G401 (cell line): Measurements from ENCODE around the gene PLCD4. TPM values are rescaled to one million over a fixed set of nuclear protein-coding genes. Genes with fewer than 3 reads are reported as not detected.

Source experiments
- DNase-seq: peaks from one replicate; pipeline ENCODE4 v3.0.0-alpha.2; 2015; ENCODE audit warnings: low spot score
- in situ Hi-C: cut with HindIII; loops from 2 replicates; pipeline ENCODE4 v1.10.0; 2016; ENCODE audit warnings: low sequenced_read_pairs, mixed read lengths
- total RNA-seq: library from RNA; depleted of rRNA; stranded (reverse); fragments of >200 nt; shearing (Covaris generic); gene quantifications from 2 replicates; pipeline ENCODE4 v1.2.3, GENCODE V29; 2014; rRNA removed

Gene PLCD4
- 1.2 and 1.3 TPM in 2 replicates for total RNA-seq

- in situ Hi-C loops = no loop called here
- peak; percentile 21 for DNase-seq
Measured at GRCh38 chr2:218607436-218608115, at the start of gene PLCD4. PLCD4 (plus strand) TSS chr2:218607899; CDS start chr2:218615740, 7,841 bp downstream.

DNA sequence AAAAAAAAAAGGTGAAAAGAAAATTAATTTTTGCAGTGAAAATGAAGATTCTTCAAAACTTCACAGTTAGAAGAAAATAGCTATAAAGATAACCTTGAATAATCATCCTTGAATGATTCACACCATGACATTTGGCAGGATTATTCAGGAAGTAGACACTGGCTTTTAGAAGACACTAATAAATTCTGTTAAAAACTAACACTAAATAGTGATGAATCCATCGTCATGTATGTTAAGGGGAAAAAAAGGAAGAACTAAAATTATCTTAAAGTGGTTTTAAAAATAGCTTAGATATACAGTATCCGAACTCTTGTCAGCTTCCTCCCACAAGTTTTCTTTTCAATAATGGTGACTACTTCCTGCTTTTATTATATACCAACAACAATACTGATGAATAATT, 49.8 kb upstream of the PLCD4 start:
- in situ Hi-C loops = no loop called here
- no peak for DNase-seq

DNA sequence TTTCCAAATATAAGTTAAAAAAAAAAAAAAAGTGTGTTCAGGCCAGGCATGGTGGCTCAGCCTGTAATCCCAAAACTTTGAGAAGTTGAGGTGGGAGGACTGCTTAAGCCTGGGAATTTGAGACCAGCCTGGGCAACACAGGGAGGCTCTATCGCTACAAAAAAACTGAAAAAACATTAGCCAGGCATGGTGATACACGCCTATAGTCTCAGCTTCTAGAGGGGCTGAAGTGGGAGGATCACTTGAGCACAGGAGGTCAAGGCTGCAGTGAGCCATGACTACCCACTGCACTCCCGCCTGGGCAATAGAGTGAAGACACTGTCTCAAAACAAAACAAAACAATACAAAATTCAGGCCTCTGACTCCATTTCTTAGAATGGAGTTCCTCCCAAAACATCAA, 48.7 kb upstream of the PLCD4 start:
- DNase-seq = no peak
- in situ Hi-C loops = no loop called here

- no peak for DNase-seq
- in situ Hi-C loops = no loop called here
Measured at GRCh38 chr2:218564056-218564455, 43.6 kb upstream of the PLCD4 start.

DNA sequence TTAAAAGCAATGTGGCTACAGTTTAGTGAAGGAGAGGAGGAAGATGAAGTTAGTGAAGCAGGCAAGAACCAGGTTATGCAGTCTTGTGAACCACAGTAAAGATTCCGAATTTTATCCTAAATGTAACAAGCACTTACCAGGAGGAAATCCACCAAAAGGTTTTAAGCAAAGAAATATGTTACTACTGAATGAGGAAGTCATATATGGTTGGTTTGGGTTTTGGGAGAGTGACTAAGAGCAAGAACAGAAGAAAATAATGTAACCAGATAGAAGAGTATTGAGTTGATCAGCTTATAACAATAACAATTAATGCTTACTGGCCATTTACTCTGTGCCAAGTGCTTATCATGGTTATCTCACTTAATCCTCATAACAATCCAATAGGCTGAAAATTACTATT, 41.4 kb upstream of the PLCD4 start:
- DNase-seq = no peak
- in situ Hi-C loops = no loop called here

DNA sequence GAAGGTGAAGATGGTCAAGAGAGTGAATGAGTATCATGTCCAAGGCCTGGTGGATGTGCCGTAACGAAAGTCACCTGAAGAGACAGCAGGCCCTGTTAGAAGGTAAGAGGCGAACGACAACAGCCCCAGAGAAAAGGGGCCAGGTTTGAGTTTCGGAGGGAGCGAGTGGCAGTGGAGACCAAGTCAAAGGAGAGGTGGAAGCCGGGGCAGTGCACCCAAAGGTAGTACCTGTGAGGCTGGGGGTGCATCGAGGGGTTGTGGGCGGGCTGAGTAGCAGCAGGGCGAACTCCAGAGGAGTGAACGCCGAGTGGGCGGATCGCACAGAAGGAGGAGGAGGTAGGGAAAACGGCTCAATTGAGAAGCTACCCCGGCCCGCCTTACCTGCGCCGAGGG, 39.9 kb upstream of the PLCD4 start:
- DNase-seq = no peak
- in situ Hi-C loops = no loop called here

DNA sequence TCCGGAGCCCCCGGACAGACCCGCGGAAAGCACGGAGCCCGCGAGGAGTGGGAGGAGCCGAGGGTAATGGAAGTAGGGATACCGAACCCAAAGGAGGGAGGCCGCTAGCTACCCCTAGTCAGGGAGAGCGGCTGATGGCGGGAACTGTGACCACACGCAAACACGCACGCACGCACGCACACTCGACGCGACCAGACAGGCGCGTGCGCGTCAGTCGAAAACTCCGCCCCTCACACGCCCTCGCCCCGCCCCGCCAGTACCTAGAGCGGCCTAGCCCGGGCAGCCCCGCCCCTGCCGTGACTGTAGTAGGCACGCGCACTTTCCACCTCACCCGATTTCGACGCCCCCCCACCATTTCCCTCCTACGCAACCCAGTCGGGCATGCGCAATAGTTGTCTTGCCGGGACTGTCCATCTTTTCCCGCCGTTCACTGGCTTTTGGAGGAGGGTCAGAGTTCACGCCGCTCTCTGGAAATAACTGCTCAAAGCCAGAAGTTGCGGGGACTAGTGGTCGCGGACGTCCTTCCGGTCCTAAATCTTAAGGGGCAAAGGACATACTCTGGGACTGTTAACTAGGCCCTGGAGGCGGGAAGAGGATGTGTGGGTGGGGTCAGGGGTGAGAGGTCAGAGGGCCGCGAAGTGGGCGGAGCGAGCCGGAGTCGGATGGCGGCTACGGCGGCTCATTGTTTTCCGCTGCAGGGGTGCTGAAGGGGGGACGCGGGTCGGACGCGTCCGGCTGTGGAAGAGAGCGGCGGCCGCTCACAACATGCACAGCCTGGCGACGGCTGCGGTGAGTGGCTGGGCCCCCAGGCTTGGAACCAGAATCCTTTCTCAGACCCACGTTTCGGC, 39.3 kb upstream of the PLCD4 start, which contains the start of the genes CNOT9 and USP37:
Gene CNOT9 (plus strand): TSS at position 650 of the 848 bp plus-strand sequence. CDS start 116 bp downstream, at position 766.
Gene USP37 (minus strand): TSS at position 162 of the 848 bp plus-strand sequence. CDS start 9,698 bp downstream, outside the sequence.
- in situ Hi-C loops = no loop called here
- DNase-seq = peak; percentile 99

- in situ Hi-C loops = no loop called here
- DNase-seq = peak; percentile 27
Measured at GRCh38 chr2:218569038-218569431, 38.7 kb upstream of the PLCD4 start.

DNA sequence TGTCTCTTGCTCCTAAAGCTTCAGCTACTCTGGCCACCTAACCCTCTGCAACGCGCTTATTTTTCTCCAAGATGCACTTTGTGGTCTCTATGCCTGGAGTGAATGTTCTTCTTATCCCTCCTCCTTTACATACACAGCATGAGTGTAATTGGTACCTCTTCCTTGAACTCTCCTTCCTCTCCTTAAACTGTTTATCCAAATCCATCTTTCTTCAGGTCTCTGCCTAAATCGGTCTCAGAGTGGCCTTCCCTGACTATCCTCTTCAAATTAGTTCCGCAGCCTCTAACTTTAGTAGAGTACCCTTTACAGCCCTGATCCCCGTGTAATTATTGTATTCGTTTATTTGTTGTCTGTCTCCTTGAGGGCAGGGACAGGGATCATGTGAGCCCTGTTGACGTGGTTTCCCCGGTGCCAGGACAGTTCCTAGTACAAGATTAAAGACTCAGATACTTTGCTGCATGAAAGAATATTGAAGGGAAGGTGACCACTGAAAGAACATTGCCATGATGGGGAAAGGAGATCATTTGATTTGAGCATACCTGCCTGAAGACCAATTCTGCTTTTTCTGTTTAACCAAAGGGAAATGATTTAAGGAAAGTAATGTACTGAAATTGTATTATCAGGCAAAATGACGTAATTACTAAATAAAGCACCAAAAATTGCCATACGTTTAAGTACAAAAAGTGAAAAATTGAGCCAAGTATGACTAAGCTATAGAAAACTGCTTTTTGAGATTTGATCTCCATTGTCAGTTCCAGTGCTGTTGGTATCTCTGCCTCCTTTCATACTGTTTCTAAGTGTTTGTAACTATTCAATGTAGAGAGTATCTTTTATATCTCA, 37.8 kb upstream of the PLCD4 start:
- in situ Hi-C loops = no loop called here
- DNase-seq = no peak

- no peak for DNase-seq
- in situ Hi-C loops = no loop called here
Measured at GRCh38 chr2:218570850-218571249, 36.8 kb upstream of the PLCD4 start.

GRCh38 chr2:218576854-218577253, 30.8 kb upstream of the PLCD4 start:
- in situ Hi-C loops = no loop called here
- no peak for DNase-seq

DNA sequence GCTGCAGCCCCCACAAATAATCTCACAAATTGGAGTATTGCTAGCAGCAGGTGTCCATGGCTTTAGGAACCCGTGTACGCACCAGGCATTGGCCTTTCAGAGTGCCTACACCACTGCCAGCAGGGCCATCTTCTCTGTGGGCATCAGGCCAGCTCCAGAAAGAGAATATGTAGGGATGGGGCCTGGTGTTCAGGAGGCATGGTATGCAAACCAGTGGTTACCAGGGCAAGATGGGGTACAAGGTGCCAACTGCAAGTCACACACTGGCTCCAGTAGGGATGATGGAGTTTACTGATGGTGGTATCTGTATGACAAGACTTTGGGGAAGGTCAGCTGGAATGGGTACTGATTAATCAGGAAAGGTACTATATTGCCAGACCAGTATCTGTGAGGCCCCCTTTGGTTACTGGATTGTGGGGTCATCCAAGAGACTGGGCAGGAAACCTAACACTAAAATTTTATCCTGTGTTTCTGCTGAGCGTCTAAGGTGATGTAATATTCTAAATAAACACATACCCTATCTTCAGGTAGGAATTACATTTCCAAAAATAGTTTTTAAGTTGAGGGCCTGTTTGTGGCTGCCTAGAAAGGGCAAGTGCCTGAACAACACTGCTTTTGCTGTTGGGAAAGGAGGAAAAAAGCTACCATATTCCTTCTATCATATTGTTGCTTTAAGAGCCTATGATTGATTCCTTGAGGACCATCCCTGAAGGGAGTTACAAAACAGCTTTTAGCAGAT, 30.0 kb upstream of the PLCD4 start:
- DNase-seq = no peak
- in situ Hi-C loops = no loop called here

GRCh38 chr2:218578272-218578877, 29.3 kb upstream of the PLCD4 start:
- in situ Hi-C loops = no loop called here
- no peak for DNase-seq

- in situ Hi-C loops = no loop called here
- DNase-seq = no peak
Measured at GRCh38 chr2:218582076-218582475, 25.6 kb upstream of the PLCD4 start.

DNA sequence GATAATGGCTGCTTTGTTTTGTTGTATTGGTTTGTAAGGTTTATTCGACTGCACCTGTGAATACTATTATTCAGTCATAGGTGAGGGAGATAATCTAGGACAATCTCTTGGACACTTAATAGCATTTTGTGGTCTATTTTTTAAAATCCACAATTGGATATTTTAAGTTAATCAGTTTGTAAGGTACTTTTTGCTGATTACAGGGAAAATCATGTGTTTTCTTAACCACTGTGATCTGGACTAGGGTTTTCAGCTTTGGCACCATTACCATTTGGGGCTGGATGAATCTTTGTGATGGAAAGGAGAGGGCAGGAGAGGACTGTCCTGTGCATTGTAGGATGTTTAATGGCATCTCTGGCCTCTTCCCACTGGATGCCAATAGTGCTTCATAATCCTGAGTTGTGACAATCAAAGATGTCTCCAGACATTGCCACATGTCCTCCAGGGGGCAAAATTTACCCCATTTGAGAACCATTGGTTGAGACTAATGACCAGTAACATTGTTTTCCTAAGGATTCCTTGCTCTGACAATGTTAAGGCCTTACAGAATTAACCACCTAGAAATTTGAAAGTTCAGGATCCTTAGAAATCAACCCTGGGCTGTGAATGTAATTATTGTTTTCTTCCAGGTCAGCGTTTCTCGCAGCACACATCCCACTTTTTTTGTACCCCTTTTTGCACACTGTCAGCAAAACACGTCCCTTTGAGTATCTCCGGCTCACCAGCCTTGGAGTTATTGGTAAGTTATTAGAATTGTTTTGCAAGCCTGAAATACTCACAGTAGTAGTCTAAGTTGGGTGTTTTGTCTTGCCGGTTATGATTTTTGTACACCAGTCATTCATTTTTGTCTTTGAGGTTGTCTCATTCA, 23.5 kb upstream of the PLCD4 start:
- in situ Hi-C loops = no loop called here
- no peak for DNase-seq

- no peak for DNase-seq
- in situ Hi-C loops = no loop called here
Measured at GRCh38 chr2:218585541-218585940, 22.2 kb upstream of the PLCD4 start.

- no peak for DNase-seq
- in situ Hi-C loops = no loop called here
Measured at GRCh38 chr2:218605432-218605831, 2.3 kb upstream of the PLCD4 start.
